Skeletal muscle tissue (tissue), 4 donors: ENCODE results near the gene ATRIP. TPM values are rescaled to one million over a fixed set of nuclear protein-coding genes. Genes with fewer than 3 reads are reported as not detected.
"Not testable (repeated sequence)": the region's sequence is repeated elsewhere in the genome, so short reads cannot be mapped to it uniquely, and the experiment has no call there.

Experiments
- H3K27ac ChIP-seq: one replicate; pipeline ENCODE4 v1.7.0; 2013; ENCODE audit warnings: mild to moderate bottlenecking, low read depth, low read length, inconsistent platforms
- H3K27me3 ChIP-seq, 3 donors: one replicate each; pipeline ENCODE4 v1.7.0; 2013; ENCODE audit warnings: low read length in 3 of 3; ENCODE audit not compliant: control insufficient read depth in 3 of 3, insufficient read depth in 3 of 3
- H3K36me3 ChIP-seq, 3 donors: one replicate each; pipeline ENCODE4 v1.7.0; 2013; ENCODE audit warnings: low read length in 3 of 3; ENCODE audit not compliant: control insufficient read depth in 3 of 3, insufficient read depth in 3 of 3
- H3K4me1 ChIP-seq, 3 donors: one replicate each; pipeline ENCODE4 v1.7.0; 2013; ENCODE audit warnings: low read length in 3 of 3, mild to moderate bottlenecking in 3 of 3; ENCODE audit not compliant: control insufficient read depth in 3 of 3, insufficient read depth in 3 of 3
- H3K4me3 ChIP-seq, 3 donors: one replicate each; pipeline ENCODE4 v1.7.0; 2013; ENCODE audit warnings: low read length in 3 of 3
- H3K9ac ChIP-seq, 3 donors: one replicate each; pipeline ENCODE4 v1.7.0; 2013; ENCODE audit warnings: low read length in 3 of 3, mild to moderate bottlenecking in 3 of 3, moderate library complexity in 2 of 3, low read depth in 1 of 3
- H3K9me3 ChIP-seq, 3 donors: one replicate each; pipeline ENCODE4 v1.7.0; 2013; ENCODE audit warnings: low read length in 3 of 3; ENCODE audit not compliant: control insufficient read depth in 3 of 3
- total RNA-seq: library from RNA; depleted of rRNA; stranded (reverse); fragments of >200 nt; gene quantifications from one replicate; pipeline ENCODE4 v1.2.3, GENCODE V29; 2014
- donor health status: Osteomylitis.

Gene ATRIP
- total RNA-seq, 1 donor from 2014 or later = 4.7 TPM

GRCh38 chr3:48474619-48475018, 28.1 kb downstream of the ATRIP start:
- peaks cover 12 to 29% (median 18%) of the 10 kb centered on the region in 3 donors for H3K4me1 ChIP-seq
- peaks cover 0 to 4% (median 1%) of the 10 kb centered on the region in 3 donors for H3K36me3 ChIP-seq
- no peak overlapping the region for H3K9ac ChIP-seq
- H3K4me3 ChIP-seq = no peak overlapping the region
- H3K9me3 ChIP-seq = no peaks in the 10 kb centered on the region
- H3K27ac ChIP-seq = no peak overlapping the region
- H3K27me3 ChIP-seq = no peaks in the 10 kb centered on the region

GRCh38 chr3:48475188-48475587, 28.7 kb downstream of the ATRIP start:
- no peak overlapping the region for H3K27ac ChIP-seq
- no peaks in the 10 kb centered on the region for H3K36me3 ChIP-seq
- no peaks in the 10 kb centered on the region for H3K9me3 ChIP-seq
- no peaks in the 10 kb centered on the region for H3K27me3 ChIP-seq
- H3K4me1 ChIP-seq = peaks cover 7 to 23% (median 12%) of the 10 kb centered on the region in 3 donors
- no peak overlapping the region for H3K9ac ChIP-seq
- no peak overlapping the region for H3K4me3 ChIP-seq

GRCh38 chr3:48476426-48477053, 30.0 kb downstream of the ATRIP start:
- H3K27ac ChIP-seq = no peak overlapping the region

GRCh38 chr3:48477959-48478520, 31.5 kb downstream of the ATRIP start:
- no peak overlapping the region for H3K4me3 ChIP-seq
- no peaks in the 10 kb centered on the region for H3K36me3 ChIP-seq
- H3K4me1 ChIP-seq = peaks cover 4 to 10% (median 5%) of the 10 kb centered on the region in 3 donors
- H3K27ac ChIP-seq = no peak overlapping the region
- H3K9me3 ChIP-seq = no peaks in the 10 kb centered on the region
- H3K27me3 ChIP-seq = no peaks in the 10 kb centered on the region
- no peak overlapping the region for H3K9ac ChIP-seq

More at GRCh38 chr3:48476426-48477053, 30.0 kb downstream of the ATRIP start:
- no peak overlapping the region for H3K9ac ChIP-seq
- H3K36me3 ChIP-seq = no peaks in the 10 kb centered on the region
- H3K4me1 ChIP-seq = peaks cover 5 to 17% (median 8%) of the 10 kb centered on the region in 3 donors
- no peak overlapping the region for H3K4me3 ChIP-seq
- H3K27me3 ChIP-seq = no peaks in the 10 kb centered on the region
- H3K9me3 ChIP-seq = no peaks in the 10 kb centered on the region

- H3K9me3 ChIP-seq = no peaks in the 10 kb centered on the region
- H3K27me3 ChIP-seq = no peaks in the 10 kb centered on the region
- peak overlapping the region; percentile 3 for H3K27ac ChIP-seq
- no peaks in the 10 kb centered on the region for H3K36me3 ChIP-seq
- H3K4me1 ChIP-seq = peaks cover 0 to 3% (median 0%) of the 10 kb centered on the region in 3 donors
- no peak overlapping the region for H3K9ac ChIP-seq
- H3K4me3 ChIP-seq = no peak overlapping the region
These were observed 32.4 kb downstream of the ATRIP start for GRCh38 chr3:48478626-48479555.

- not testable (repeated sequence) for H3K4me3 ChIP-seq, H3K27me3 ChIP-seq, H3K9me3 ChIP-seq, H3K9ac ChIP-seq, H3K27ac ChIP-seq, H3K4me1 ChIP-seq, H3K36me3 ChIP-seq
These were observed 34.4 kb downstream of the ATRIP start for GRCh38 chr3:48480891-48481290.

- H3K4me3 ChIP-seq, H3K9ac ChIP-seq, H3K36me3 ChIP-seq, H3K27ac ChIP-seq, H3K27me3 ChIP-seq, H3K9me3 ChIP-seq, H3K4me1 ChIP-seq: not testable (repeated sequence)
These were observed 36.3 kb downstream of the ATRIP start for GRCh38 chr3:48482822-48483221.

- Histone ChIP-seq H3K27ac (no peak overlapping the region), H3K27me3 (no peaks in the 10 kb centered on the region), H3K9ac (no peak overlapping the region), H3K4me3 (no peak overlapping the region), H3K36me3 (no peaks in the 10 kb centered on the region), H3K4me1 (no peaks in the 10 kb centered on the region), H3K9me3 (no peaks in the 10 kb centered on the region)
These were observed 40.4 kb downstream of the ATRIP start for GRCh38 chr3:48486952-48487351.

GRCh38 chr3:48492461-48493202, 46.1 kb downstream of the ATRIP start:
- H3K36me3 ChIP-seq = no peaks in the 10 kb centered on the region
- H3K27ac ChIP-seq = no peak overlapping the region

More at GRCh38 chr3:48492461-48493202, 46.1 kb downstream of the ATRIP start:
- Histone ChIP-seq H3K9ac (no peak overlapping the region), H3K4me3 (no peak overlapping the region), H3K27me3 (no peaks in the 10 kb centered on the region), H3K9me3 (no peaks in the 10 kb centered on the region), H3K4me1 (no peaks in the 10 kb centered on the region)
